Progenitor cell of endocrine pancreas (in vitro differentiated cells): ENCODE measurements around the gene SLC15A5. TPM values are rescaled to one million over a fixed set of nuclear protein-coding genes. Genes with fewer than 3 reads are reported as not detected.

Source experiments
- DNase-seq: peaks from one replicate; pipeline ENCODE4 v3.0.0; 2021; ENCODE audit warnings: low spot score; ENCODE audit not compliant: unreplicated experiment
- H3K27ac Mint-ChIP-seq: 2 replicates; pipeline ENCODE4 v1.8.0; 2021; ENCODE audit warnings: mild to moderate bottlenecking, moderate library complexity, mixed read lengths
- H3K27me3 Mint-ChIP-seq: 2 replicates; pipeline ENCODE4 v1.8.0; 2021; ENCODE audit warnings: mixed read lengths
- H3K36me3 Mint-ChIP-seq: 2 replicates; pipeline ENCODE4 v1.8.0; 2022; ENCODE audit warnings: mixed read lengths; ENCODE audit not compliant: insufficient read depth
- H3K4me1 Mint-ChIP-seq: 2 replicates; pipeline ENCODE4 v1.8.0; 2021; ENCODE audit warnings: low read depth, mixed read lengths
- H3K4me3 Mint-ChIP-seq: 2 replicates; pipeline ENCODE4 v1.8.0; 2021; ENCODE audit warnings: low read depth, mild to moderate bottlenecking, moderate library complexity, mixed read lengths
- H3K9me3 Mint-ChIP-seq: 2 replicates; pipeline ENCODE4 v1.8.0; 2021; ENCODE audit warnings: low read depth, mixed read lengths
- CTCF ChIP-seq: fragments of 200-600 bp; sonication (generic); IDR thresholded peaks from one replicate; pipeline ENCODE4 v1.5.0; 2021; ENCODE audit warnings: antibody characterized with exemption, mild to moderate bottlenecking; ENCODE audit not compliant: unreplicated experiment
- total RNA-seq: library from RNA; stranded (reverse); gene quantifications from 2 replicates; pipeline ENCODE4 v1.2.1, GENCODE V29; 2021

SLC15A5 gene
- total RNA-seq, 1 donor from 2014 or later = not detected

GRCh38 chr12:16158050-16158449 lies 119.4 kb downstream of the SLC15A5 start:
- H3K27ac Mint-ChIP-seq = no peak overlapping the region
- H3K36me3 Mint-ChIP-seq = no peaks in the 10 kb centered on the region
- no peak for TF ChIP-seq CTCF
- H3K4me1 Mint-ChIP-seq = no peaks in the 10 kb centered on the region
- H3K4me3 Mint-ChIP-seq = no peak overlapping the region
- no peaks in the 10 kb centered on the region for H3K27me3 Mint-ChIP-seq
- no peaks in the 10 kb centered on the region for H3K9me3 Mint-ChIP-seq
- no peak for DNase-seq

- Mint-ChIP-seq H3K36me3 (no peaks in the 10 kb centered on the region), H3K27me3 (no peaks in the 10 kb centered on the region), H3K4me1 (no peaks in the 10 kb centered on the region), H3K4me3 (no peak overlapping the region), H3K9me3 (no peaks in the 10 kb centered on the region), H3K27ac (no peak overlapping the region)
- no peak for TF ChIP-seq CTCF
- no peak for DNase-seq
These were observed 121.5 kb downstream of the SLC15A5 start for GRCh38 chr12:16155938-16156337.

- no peak for DNase-seq
- no peak for TF ChIP-seq CTCF
- H3K4me1 Mint-ChIP-seq = no peaks in the 10 kb centered on the region
- no peaks in the 10 kb centered on the region for H3K27me3 Mint-ChIP-seq
- H3K4me3 Mint-ChIP-seq = no peak overlapping the region
- no peaks in the 10 kb centered on the region for H3K9me3 Mint-ChIP-seq
- no peak overlapping the region for H3K27ac Mint-ChIP-seq
- no peaks in the 10 kb centered on the region for H3K36me3 Mint-ChIP-seq
These were observed 122.5 kb downstream of the SLC15A5 start for GRCh38 chr12:16154990-16155389.

GRCh38 chr12:16152885-16153673 lies 124.4 kb downstream of the SLC15A5 start:
- no peak overlapping the region for H3K27ac Mint-ChIP-seq
- no peaks in the 10 kb centered on the region for H3K9me3 Mint-ChIP-seq
- no peak overlapping the region for H3K4me3 Mint-ChIP-seq
- H3K4me1 Mint-ChIP-seq = no peaks in the 10 kb centered on the region
- H3K27me3 Mint-ChIP-seq = no peaks in the 10 kb centered on the region
- no peak for TF ChIP-seq CTCF
- no peaks in the 10 kb centered on the region for H3K36me3 Mint-ChIP-seq
- no peak for DNase-seq

- H3K9me3 Mint-ChIP-seq = no peaks in the 10 kb centered on the region
- no peak for DNase-seq
- H3K27ac Mint-ChIP-seq = no peak overlapping the region
- no peak for TF ChIP-seq CTCF
- H3K36me3 Mint-ChIP-seq = no peaks in the 10 kb centered on the region
- H3K4me1 Mint-ChIP-seq = no peaks in the 10 kb centered on the region
- H3K27me3 Mint-ChIP-seq = no peaks in the 10 kb centered on the region
- no peak overlapping the region for H3K4me3 Mint-ChIP-seq
These were observed 127.2 kb downstream of the SLC15A5 start for GRCh38 chr12:16150276-16150675.
